Osteocyte (in vitro differentiated cells): ENCODE results near the gene CYP19A1. TPM values are rescaled to one million over a fixed set of nuclear protein-coding genes. Genes with fewer than 3 reads are reported as not detected.

Experiments
- DNase-seq: peaks from one replicate; pipeline ENCODE4 v3.0.0; 2021; ENCODE audit warnings: mixed read lengths; ENCODE audit not compliant: unreplicated experiment; ENCODE audit errors: extremely low spot score
- H3K27ac Mint-ChIP-seq: one replicate; pipeline ENCODE4 v1.8.0; 2021; ENCODE audit warnings: mild to moderate bottlenecking, mixed read lengths; ENCODE audit not compliant: unreplicated experiment
- H3K27me3 Mint-ChIP-seq: one replicate; pipeline ENCODE4 v1.8.0; 2021; ENCODE audit warnings: mixed read lengths; ENCODE audit not compliant: unreplicated experiment
- H3K36me3 Mint-ChIP-seq: one replicate; pipeline ENCODE4 v1.8.0; 2021; ENCODE audit warnings: mixed read lengths; ENCODE audit not compliant: unreplicated experiment
- H3K4me1 Mint-ChIP-seq: one replicate; pipeline ENCODE4 v1.8.0; 2021; ENCODE audit warnings: mixed read lengths; ENCODE audit not compliant: unreplicated experiment
- H3K4me3 Mint-ChIP-seq: one replicate; pipeline ENCODE4 v1.8.0; 2021; ENCODE audit warnings: mild to moderate bottlenecking, moderate library complexity, mixed read lengths; ENCODE audit not compliant: unreplicated experiment
- H3K9me3 Mint-ChIP-seq: one replicate; pipeline ENCODE4 v1.8.0; 2021; ENCODE audit warnings: mixed read lengths; ENCODE audit not compliant: unreplicated experiment
- total RNA-seq: library from RNA; stranded (reverse); gene quantifications from 2 replicates; pipeline ENCODE4 v1.2.1, GENCODE V29; 2021
- TF ChIP-seq, protein P1 (sequence below): fragments of 200-600 bp; sonication (generic); IDR thresholded peaks from 2 replicates; pipeline ENCODE4 v1.5.0; 2021; ENCODE audit warnings: antibody characterized with exemption, mild to moderate bottlenecking, moderate library complexity

Gene CYP19A1
- total RNA-seq, 1 donor from 2014 or later = not detected

DNA sequence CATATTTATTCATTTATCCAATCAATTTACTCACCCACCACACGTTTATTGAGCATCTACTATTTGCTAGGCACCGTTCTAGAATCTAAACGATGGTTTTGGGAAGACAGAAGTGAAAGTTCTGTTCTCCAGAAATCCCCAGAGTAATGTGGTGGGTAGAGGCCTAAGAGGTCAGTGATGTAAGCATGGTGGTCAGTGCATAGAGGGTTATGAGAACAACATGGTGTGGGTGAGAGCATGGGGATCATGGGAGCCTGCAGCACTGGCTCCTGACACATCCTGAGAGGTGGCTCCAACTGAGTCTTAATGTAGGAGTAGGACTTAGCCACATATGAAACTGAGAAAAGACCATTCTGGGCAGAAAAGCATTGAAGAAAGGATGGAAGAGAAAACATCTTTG, 158.4 kb downstream of the CYP19A1 start:
- Mint-ChIP-seq H3K9me3 (no peaks in the 10 kb centered on the region), H3K27ac (no peak overlapping the region), H3K36me3 (no peaks in the 10 kb centered on the region), H3K4me1 (no peaks in the 10 kb centered on the region), H3K27me3 (peaks cover 46% of the 10 kb centered on the region), H3K4me3 (no peak overlapping the region)
- no peak for DNase-seq
- TF ChIP-seq, protein P1, sequence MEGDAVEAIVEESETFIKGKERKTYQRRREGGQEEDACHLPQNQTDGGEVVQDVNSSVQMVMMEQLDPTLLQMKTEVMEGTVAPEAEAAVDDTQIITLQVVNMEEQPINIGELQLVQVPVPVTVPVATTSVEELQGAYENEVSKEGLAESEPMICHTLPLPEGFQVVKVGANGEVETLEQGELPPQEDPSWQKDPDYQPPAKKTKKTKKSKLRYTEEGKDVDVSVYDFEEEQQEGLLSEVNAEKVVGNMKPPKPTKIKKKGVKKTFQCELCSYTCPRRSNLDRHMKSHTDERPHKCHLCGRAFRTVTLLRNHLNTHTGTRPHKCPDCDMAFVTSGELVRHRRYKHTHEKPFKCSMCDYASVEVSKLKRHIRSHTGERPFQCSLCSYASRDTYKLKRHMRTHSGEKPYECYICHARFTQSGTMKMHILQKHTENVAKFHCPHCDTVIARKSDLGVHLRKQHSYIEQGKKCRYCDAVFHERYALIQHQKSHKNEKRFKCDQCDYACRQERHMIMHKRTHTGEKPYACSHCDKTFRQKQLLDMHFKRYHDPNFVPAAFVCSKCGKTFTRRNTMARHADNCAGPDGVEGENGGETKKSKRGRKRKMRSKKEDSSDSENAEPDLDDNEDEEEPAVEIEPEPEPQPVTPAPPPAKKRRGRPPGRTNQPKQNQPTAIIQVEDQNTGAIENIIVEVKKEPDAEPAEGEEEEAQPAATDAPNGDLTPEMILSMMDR = no peak

- Mint-ChIP-seq H3K27ac (peak overlapping the region; percentile 56), H3K36me3 (no peaks in the 10 kb centered on the region), H3K9me3 (no peaks in the 10 kb centered on the region), H3K27me3 (peaks cover 13% of the 10 kb centered on the region), H3K4me1 (peaks cover 20% of the 10 kb centered on the region), H3K4me3 (no peak overlapping the region)
- TF ChIP-seq, protein P1 = no peak
- DNase-seq = no peak
These were observed 166.2 kb downstream of the CYP19A1 start for GRCh38 chr15:51172193-51172592.

- Mint-ChIP-seq H3K9me3 (no peaks in the 10 kb centered on the region), H3K27me3 (peaks cover 16% of the 10 kb centered on the region), H3K36me3 (no peaks in the 10 kb centered on the region), H3K4me1 (peaks cover 20% of the 10 kb centered on the region), H3K4me3 (no peak overlapping the region), H3K27ac (no peak overlapping the region)
- TF ChIP-seq, protein P1 = no peak
- peak; percentile 79 for DNase-seq
These were observed 166.8 kb downstream of the CYP19A1 start for GRCh38 chr15:51171634-51171932.

- H3K27me3 Mint-ChIP-seq = peaks cover 19% of the 10 kb centered on the region
- peaks cover 20% of the 10 kb centered on the region for H3K4me1 Mint-ChIP-seq
- no peak overlapping the region for H3K27ac Mint-ChIP-seq
- no peaks in the 10 kb centered on the region for H3K36me3 Mint-ChIP-seq
- no peak overlapping the region for H3K4me3 Mint-ChIP-seq
- H3K9me3 Mint-ChIP-seq = no peaks in the 10 kb centered on the region
- TF ChIP-seq, protein P1 = no peak
- DNase-seq = no peak
These were observed 167.3 kb downstream of the CYP19A1 start for GRCh38 chr15:51170882-51171633.

DNA sequence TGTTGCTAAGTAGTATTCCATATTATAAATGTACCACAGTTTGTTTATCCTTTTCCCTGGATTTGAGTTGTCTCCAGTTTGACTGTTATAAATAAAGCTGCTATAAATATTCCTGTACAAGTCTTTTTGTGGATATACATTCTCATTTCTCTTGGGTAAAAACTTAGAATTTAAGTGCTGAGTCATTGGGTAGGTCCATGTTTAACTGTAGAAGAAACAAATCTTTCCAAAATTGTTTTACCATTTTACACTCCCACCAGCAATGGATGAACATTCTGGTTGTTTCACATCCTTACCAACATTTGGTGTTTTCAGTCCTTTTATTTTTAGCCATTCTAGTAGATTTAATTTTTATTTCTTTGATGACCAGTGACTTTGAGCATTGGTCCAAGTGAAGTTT, 169.7 kb downstream of the CYP19A1 start:
- H3K4me1 Mint-ChIP-seq = peaks cover 22% of the 10 kb centered on the region
- TF ChIP-seq, protein P1 = no peak
- DNase-seq = no peak
- peaks cover 28% of the 10 kb centered on the region for H3K27me3 Mint-ChIP-seq
- H3K9me3 Mint-ChIP-seq = no peaks in the 10 kb centered on the region
- H3K27ac Mint-ChIP-seq = no peak overlapping the region
- no peak overlapping the region for H3K4me3 Mint-ChIP-seq
- no peaks in the 10 kb centered on the region for H3K36me3 Mint-ChIP-seq
